Right lobe of liver (tissue), 4 donors: Measurements from ENCODE around the gene RGS16.

ENCODE experiments used
- POLR2A ChIP-seq: fragments of 450-650 bp; IDR thresholded peaks from one replicate; pipeline ENCODE4 v1.6.1; 2017; ENCODE audit warnings: antibody characterized with exemption, mild to moderate bottlenecking
- TF ChIP-seq, protein P1 (sequence below), 4 donors: fragments of 200-600 bp in 3 of 4; fragments of 450-650 bp in 1 of 4; IDR thresholded peaks; one replicate each; pipeline versions ENCODE4 v1.5.1 to v1.8.0; 2016 to 2022; ENCODE audit warnings: antibody characterized with exemption in 4 of 4, mild to moderate bottlenecking in 2 of 4
- donor health status: DM: no; HTN: no; CAD: no.
- donor health status: DM: no; HTN: no; CAD: no.
- donor health status: DM: no; HTN: yes; CAD: no.

DNA sequence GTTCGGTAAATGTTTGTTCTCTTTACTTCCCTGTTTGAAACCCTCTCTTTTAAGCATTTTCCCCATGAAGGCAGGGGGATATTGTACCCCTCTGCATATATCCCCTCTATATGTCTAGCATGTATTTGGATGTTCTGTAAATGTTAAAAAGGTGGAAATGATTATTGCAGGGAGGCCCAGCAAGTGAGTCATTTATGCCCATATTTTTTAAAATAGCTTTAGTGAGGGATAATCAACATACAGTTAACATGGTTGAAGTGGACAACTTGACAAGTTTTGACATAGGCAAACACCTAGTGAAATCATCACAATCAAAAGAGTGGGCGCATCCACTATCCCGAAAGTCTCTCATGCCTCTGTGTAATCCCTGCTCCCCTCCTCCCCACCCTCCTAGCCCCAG is 20.8 kb upstream of the RGS16 start:
- TF ChIP-seq, protein P1, sequence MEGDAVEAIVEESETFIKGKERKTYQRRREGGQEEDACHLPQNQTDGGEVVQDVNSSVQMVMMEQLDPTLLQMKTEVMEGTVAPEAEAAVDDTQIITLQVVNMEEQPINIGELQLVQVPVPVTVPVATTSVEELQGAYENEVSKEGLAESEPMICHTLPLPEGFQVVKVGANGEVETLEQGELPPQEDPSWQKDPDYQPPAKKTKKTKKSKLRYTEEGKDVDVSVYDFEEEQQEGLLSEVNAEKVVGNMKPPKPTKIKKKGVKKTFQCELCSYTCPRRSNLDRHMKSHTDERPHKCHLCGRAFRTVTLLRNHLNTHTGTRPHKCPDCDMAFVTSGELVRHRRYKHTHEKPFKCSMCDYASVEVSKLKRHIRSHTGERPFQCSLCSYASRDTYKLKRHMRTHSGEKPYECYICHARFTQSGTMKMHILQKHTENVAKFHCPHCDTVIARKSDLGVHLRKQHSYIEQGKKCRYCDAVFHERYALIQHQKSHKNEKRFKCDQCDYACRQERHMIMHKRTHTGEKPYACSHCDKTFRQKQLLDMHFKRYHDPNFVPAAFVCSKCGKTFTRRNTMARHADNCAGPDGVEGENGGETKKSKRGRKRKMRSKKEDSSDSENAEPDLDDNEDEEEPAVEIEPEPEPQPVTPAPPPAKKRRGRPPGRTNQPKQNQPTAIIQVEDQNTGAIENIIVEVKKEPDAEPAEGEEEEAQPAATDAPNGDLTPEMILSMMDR (IDR thresholded peaks at IDR 0.05) = no peak
- TF ChIP-seq POLR2A = no peak
